Activated naive CD8-positive, alpha-beta T cell treated with anti-CD3 and anti-CD28 coated beads, Interleukin-2, amount 50 U/mL, for 24 hours (primary cell): ENCODE data around the gene SLC9A9.
A peak's percentile ranks its signal among the peaks of the same experiment; 100 is the strongest.

ENCODE experiments used
- ATAC-seq: fragments of 150-1000 bp; cut with Tn5 transposase; one replicate; pipeline ENCODE4 v1.10.0; 2021
- DNase-seq: peaks from one replicate; pipeline ENCODE4 v3.0.0; 2021
- H3K27ac Mint-ChIP-seq: one replicate; pipeline ENCODE4 v1.8.0; 2021; ENCODE audit warnings: mild to moderate bottlenecking, mixed read lengths
- H3K27me3 Mint-ChIP-seq: one replicate; pipeline ENCODE4 v1.8.0; 2021; ENCODE audit warnings: mixed read lengths
- H3K36me3 Mint-ChIP-seq: one replicate; pipeline ENCODE4 v1.8.0; 2021; ENCODE audit warnings: low read depth, mixed read lengths
- H3K4me1 Mint-ChIP-seq: one replicate; pipeline ENCODE4 v1.8.0; 2021; ENCODE audit warnings: mixed read lengths
- H3K4me3 Mint-ChIP-seq: one replicate; pipeline ENCODE4 v1.8.0; 2021; ENCODE audit warnings: mild to moderate bottlenecking, moderate library complexity, mixed read lengths
- H3K9me3 Mint-ChIP-seq: one replicate; pipeline ENCODE4 v1.8.0; 2021; ENCODE audit warnings: mixed read lengths

Gene SLC9A9

GRCh38 chr3:143408771-143409170 lies 439.5 kb downstream of the SLC9A9 start:
- Mint-ChIP-seq H3K4me3 (no peak overlapping the region), H3K36me3 (no peaks in the 10 kb centered on the region), H3K27ac (no peak overlapping the region), H3K4me1 (no peaks in the 10 kb centered on the region), H3K27me3 (no peaks in the 10 kb centered on the region), H3K9me3 (no peaks in the 10 kb centered on the region)
- ATAC-seq = no peak
- DNase-seq = no peak

- no peak overlapping the region for H3K4me3 Mint-ChIP-seq
- no peaks in the 10 kb centered on the region for H3K27me3 Mint-ChIP-seq
- H3K27ac Mint-ChIP-seq = no peak overlapping the region
- H3K36me3 Mint-ChIP-seq = no peaks in the 10 kb centered on the region
- no peaks in the 10 kb centered on the region for H3K9me3 Mint-ChIP-seq
- ATAC-seq (no peak), DNase-seq (no peak)
- H3K4me1 Mint-ChIP-seq = no peaks in the 10 kb centered on the region
These were observed 445.7 kb downstream of the SLC9A9 start for GRCh38 chr3:143402602-143403001.

- no peak for ATAC-seq
- H3K36me3 Mint-ChIP-seq = peaks cover 9% of the 10 kb centered on the region
- DNase-seq = no peak
- no peaks in the 10 kb centered on the region for H3K27me3 Mint-ChIP-seq
- peaks cover 13% of the 10 kb centered on the region for H3K9me3 Mint-ChIP-seq
- H3K4me1 Mint-ChIP-seq = no peaks in the 10 kb centered on the region
- no peak overlapping the region for H3K27ac Mint-ChIP-seq
- H3K4me3 Mint-ChIP-seq = no peak overlapping the region
These were observed 451.5 kb downstream of the SLC9A9 start for GRCh38 chr3:143396790-143397189.

GRCh38 chr3:143389388-143389787 lies 458.9 kb downstream of the SLC9A9 start:
- DNase-seq (no peak), ATAC-seq (no peak)
- H3K36me3 Mint-ChIP-seq = peaks cover 6% of the 10 kb centered on the region
- peaks cover 13% of the 10 kb centered on the region for H3K9me3 Mint-ChIP-seq
- no peak overlapping the region for H3K4me3 Mint-ChIP-seq
- no peak overlapping the region for H3K27ac Mint-ChIP-seq
- H3K27me3 Mint-ChIP-seq = no peaks in the 10 kb centered on the region
- no peaks in the 10 kb centered on the region for H3K4me1 Mint-ChIP-seq

GRCh38 chr3:143387425-143387824 lies 460.8 kb downstream of the SLC9A9 start:
- Mint-ChIP-seq H3K4me1 (no peaks in the 10 kb centered on the region), H3K27ac (no peak overlapping the region), H3K36me3 (peaks cover 5% of the 10 kb centered on the region), H3K9me3 (peaks cover 6% of the 10 kb centered on the region), H3K4me3 (no peak overlapping the region), H3K27me3 (no peaks in the 10 kb centered on the region)
- DNase-seq (no peak), ATAC-seq (no peak)

GRCh38 chr3:143384076-143384475 lies 464.2 kb downstream of the SLC9A9 start:
- no peaks in the 10 kb centered on the region for H3K27me3 Mint-ChIP-seq
- no peaks in the 10 kb centered on the region for H3K4me1 Mint-ChIP-seq
- peaks cover 2% of the 10 kb centered on the region for H3K36me3 Mint-ChIP-seq
- peaks cover 4% of the 10 kb centered on the region for H3K9me3 Mint-ChIP-seq
- no peak overlapping the region for H3K4me3 Mint-ChIP-seq
- H3K27ac Mint-ChIP-seq = no peak overlapping the region
- ATAC-seq = no peak
- DNase-seq = no peak

GRCh38 chr3:143383421-143383820 lies 464.8 kb downstream of the SLC9A9 start:
- H3K27ac Mint-ChIP-seq = no peak overlapping the region
- peaks cover 4% of the 10 kb centered on the region for H3K9me3 Mint-ChIP-seq

GRCh38 chr3:143382816-143383215 lies 465.5 kb downstream of the SLC9A9 start:
- peaks cover 4% of the 10 kb centered on the region for H3K9me3 Mint-ChIP-seq
- no peaks in the 10 kb centered on the region for H3K27me3 Mint-ChIP-seq
- peaks cover 5% of the 10 kb centered on the region for H3K4me1 Mint-ChIP-seq
- peaks cover 2% of the 10 kb centered on the region for H3K36me3 Mint-ChIP-seq
- no peak overlapping the region for H3K27ac Mint-ChIP-seq
- H3K4me3 Mint-ChIP-seq = no peak overlapping the region
- no peak for DNase-seq
- ATAC-seq = no peak

More at GRCh38 chr3:143383421-143383820, 464.8 kb downstream of the SLC9A9 start:
- Mint-ChIP-seq H3K4me3 (no peak overlapping the region), H3K36me3 (peaks cover 2% of the 10 kb centered on the region), H3K27me3 (no peaks in the 10 kb centered on the region), H3K4me1 (peaks cover 3% of the 10 kb centered on the region)
- no peak for ATAC-seq
- no peak for DNase-seq

GRCh38 chr3:143380449-143380848 lies 467.8 kb downstream of the SLC9A9 start:
- Mint-ChIP-seq H3K4me1 (peaks cover 5% of the 10 kb centered on the region), H3K4me3 (no peak overlapping the region), H3K9me3 (peaks cover 4% of the 10 kb centered on the region), H3K36me3 (peaks cover 2% of the 10 kb centered on the region), H3K27me3 (no peaks in the 10 kb centered on the region), H3K27ac (no peak overlapping the region)
- DNase-seq (no peak), ATAC-seq (no peak)

GRCh38 chr3:143375698-143376097 lies 472.6 kb downstream of the SLC9A9 start:
- Mint-ChIP-seq H3K9me3 (peaks cover 8% of the 10 kb centered on the region), H3K27ac (no peak overlapping the region), H3K36me3 (peaks cover 2% of the 10 kb centered on the region), H3K27me3 (no peaks in the 10 kb centered on the region), H3K4me3 (no peak overlapping the region), H3K4me1 (peaks cover 5% of the 10 kb centered on the region)
- DNase-seq (no peak), ATAC-seq (no peak)

GRCh38 chr3:143367171-143367570 lies 481.1 kb downstream of the SLC9A9 start:
- no peaks in the 10 kb centered on the region for H3K27me3 Mint-ChIP-seq

GRCh38 chr3:143366672-143367071 lies 481.6 kb downstream of the SLC9A9 start:
- Mint-ChIP-seq H3K36me3 (peaks cover 4% of the 10 kb centered on the region), H3K4me1 (peaks cover 32% of the 10 kb centered on the region), H3K27ac (no peak overlapping the region), H3K27me3 (no peaks in the 10 kb centered on the region), H3K9me3 (no peaks in the 10 kb centered on the region), H3K4me3 (no peak overlapping the region)
- DNase-seq (no peak), ATAC-seq (no peak)

More at GRCh38 chr3:143367171-143367570, 481.1 kb downstream of the SLC9A9 start:
- H3K27ac Mint-ChIP-seq = no peak overlapping the region
- ATAC-seq (no peak), DNase-seq (no peak)
- H3K36me3 Mint-ChIP-seq = peaks cover 4% of the 10 kb centered on the region
- no peak overlapping the region for H3K4me3 Mint-ChIP-seq
- peaks cover 27% of the 10 kb centered on the region for H3K4me1 Mint-ChIP-seq
- H3K9me3 Mint-ChIP-seq = no peaks in the 10 kb centered on the region

GRCh38 chr3:143363949-143364348 lies 484.3 kb downstream of the SLC9A9 start:
- H3K27ac Mint-ChIP-seq = no peak overlapping the region
- peaks cover 4% of the 10 kb centered on the region for H3K36me3 Mint-ChIP-seq
- no peaks in the 10 kb centered on the region for H3K9me3 Mint-ChIP-seq

GRCh38 chr3:143363276-143363675 lies 485.0 kb downstream of the SLC9A9 start:
- ATAC-seq (no peak), DNase-seq (no peak)
- peaks cover 4% of the 10 kb centered on the region for H3K36me3 Mint-ChIP-seq
- H3K9me3 Mint-ChIP-seq = no peaks in the 10 kb centered on the region
- peaks cover 39% of the 10 kb centered on the region for H3K4me1 Mint-ChIP-seq
- no peaks in the 10 kb centered on the region for H3K27me3 Mint-ChIP-seq
- no peak overlapping the region for H3K27ac Mint-ChIP-seq
- H3K4me3 Mint-ChIP-seq = no peak overlapping the region

More at GRCh38 chr3:143363949-143364348, 484.3 kb downstream of the SLC9A9 start:
- Mint-ChIP-seq H3K27me3 (no peaks in the 10 kb centered on the region), H3K4me3 (no peak overlapping the region), H3K4me1 (peaks cover 35% of the 10 kb centered on the region)
- ATAC-seq (no peak), DNase-seq (no peak)

- no peak for DNase-seq
These were observed 485.9 kb downstream of the SLC9A9 start for GRCh38 chr3:143362115-143362991.

More at GRCh38 chr3:143362115-143362991, 485.9 kb downstream of the SLC9A9 start:
- Mint-ChIP-seq H3K36me3 (peaks cover 4% of the 10 kb centered on the region), H3K27ac (no peak overlapping the region), H3K9me3 (no peaks in the 10 kb centered on the region), H3K4me3 (peak overlapping the region; percentile 15), H3K27me3 (no peaks in the 10 kb centered on the region), H3K4me1 (peaks cover 39% of the 10 kb centered on the region)
- ATAC-seq = no peak
